OCI-LY7 (cell line): ENCODE results near the gene GULP1. TPM values are rescaled to one million over a fixed set of nuclear protein-coding genes. Genes with fewer than 3 reads are reported as not detected.

Experiments
- BruUV-seq: library from RNA; stranded (reverse); fragments of 400-500 nt; replicated peaks from 2 replicates; lab custom pipeline; 2021; lab: Mats Ljungman, UMichigan
- CTCF ChIA-PET: fragments of 300-600 bp; sonication (Branson Sonifier 250); formaldehyde crosslinking; loops from one replicate; lab custom pipeline; 2022; ENCODE audit warnings: antibody characterized with exemption; ENCODE audit not compliant: unreplicated experiment; lab: Charles Lee
- POLR2A ChIA-PET: fragments of 300-600 bp; sonication (Branson Sonifier 250); formaldehyde crosslinking; loops from one replicate; lab custom pipeline; 2022; ENCODE audit warnings: antibody characterized with exemption; lab: Charles Lee
- DNase-seq: peaks from one replicate; pipeline ENCODE4 v3.0.0-alpha.2; 2015; ENCODE audit warnings: low spot score
- H2AFZ ChIP-seq: fragments of 200-600 bp; sonication (generic), shearing (Covaris generic); 2 replicates; pipeline ENCODE4 v1.6.1; 2014; ENCODE audit warnings: mild to moderate bottlenecking, antibody characterized with exemption, low read length, moderate library complexity
- H3K27ac ChIP-seq: fragments of 200-600 bp; sonication (generic); 2 replicates; pipeline ENCODE4 v1.5.1; 2014; ENCODE audit warnings: mixed run types, low read depth, mild to moderate bottlenecking, moderate library complexity, low read length, inconsistent platforms; ENCODE audit not compliant: poor library complexity, severe bottlenecking
- H3K36me3 ChIP-seq: fragments of 200-600 bp; sonication (generic); 2 replicates; pipeline ENCODE4 v1.6.1; 2014; ENCODE audit warnings: mild to moderate bottlenecking, antibody characterized with exemption, low read length, moderate library complexity, mixed read lengths; ENCODE audit not compliant: insufficient read depth
- H3K4me1 ChIP-seq: fragments of 200-600 bp; sonication (generic); 2 replicates; pipeline ENCODE4 v1.5.1; 2014; ENCODE audit warnings: mild to moderate bottlenecking, low read length; ENCODE audit not compliant: insufficient read depth, poor library complexity, severe bottlenecking
- H3K4me2 ChIP-seq: fragments of 200-600 bp; sonication (generic); 2 replicates; pipeline ENCODE4 v1.6.1; 2014; ENCODE audit warnings: mild to moderate bottlenecking, low read length
- H3K4me3 ChIP-seq: fragments of 200-600 bp; sonication (generic); 2 replicates; pipeline ENCODE4 v1.5.1; 2014; ENCODE audit warnings: mild to moderate bottlenecking, low read depth, low read length; ENCODE audit not compliant: poor library complexity, severe bottlenecking
- H3K79me2 ChIP-seq: fragments of 200-600 bp; sonication (generic); 2 replicates; pipeline ENCODE4 v1.6.1; 2016; ENCODE audit warnings: low read depth, mild to moderate bottlenecking, low read length, moderate library complexity, mixed read lengths; ENCODE audit not compliant: insufficient read depth
- H3K9me2 ChIP-seq: fragments of 200-600 bp; sonication (generic); 2 replicates; pipeline ENCODE4 v1.6.1; 2016; ENCODE audit warnings: mild to moderate bottlenecking, low read length, mixed read lengths; ENCODE audit not compliant: insufficient read depth
- H3K9me3 ChIP-seq: fragments of 200-600 bp; sonication (generic); 2 replicates; pipeline ENCODE4 v1.6.1; 2014; ENCODE audit warnings: mild to moderate bottlenecking, mixed run types, low read length, mixed read lengths
- H4K20me1 ChIP-seq: fragments of 200-600 bp; sonication (generic); 2 replicates; pipeline ENCODE4 v1.6.1; 2014; ENCODE audit warnings: mild to moderate bottlenecking, antibody characterized with exemption, low read length, moderate library complexity, mixed read lengths; ENCODE audit not compliant: insufficient read depth
- EZH2phosphoT487 ChIP-seq: fragments of 200-600 bp; sonication (generic); IDR thresholded peaks from 2 replicates; pipeline ENCODE4 v1.6.1; 2018; ENCODE audit warnings: low read depth, borderline replicate concordance, mild to moderate bottlenecking, mixed run types, antibody characterized with exemption, low read length, moderate library complexity, mixed read lengths
- intact Hi-C: fragments of 100-400 bp; cut with micrococcal nuclease; formaldehyde crosslinking; loops from one replicate; pipeline ENCODE4 v1.10.0; 2022; ENCODE audit not compliant: unreplicated experiment
- total RNA-seq, 2 experiments: library from RNA; depleted of rRNA in 1 of 2; stranded (reverse); fragments of >200 nt in 1 of 2; shearing (Covaris generic) in 1 of 2; gene quantifications; 2 replicates each; pipeline ENCODE4 v1.2.3, GENCODE V29; 2014 to 2022
- TF ChIP-seq, protein P1 (sequence below): fragments of 200-600 bp; sonication (generic); conservative IDR thresholded peaks from 2 replicates; pipeline ENCODE4 v1.5.1; 2014; ENCODE audit warnings: mild to moderate bottlenecking, antibody characterized with exemption, low read length, moderate library complexity, mixed read lengths

Gene GULP1
- total RNA-seq, 2 experiments from 2014 or later, result not detected

DNA sequence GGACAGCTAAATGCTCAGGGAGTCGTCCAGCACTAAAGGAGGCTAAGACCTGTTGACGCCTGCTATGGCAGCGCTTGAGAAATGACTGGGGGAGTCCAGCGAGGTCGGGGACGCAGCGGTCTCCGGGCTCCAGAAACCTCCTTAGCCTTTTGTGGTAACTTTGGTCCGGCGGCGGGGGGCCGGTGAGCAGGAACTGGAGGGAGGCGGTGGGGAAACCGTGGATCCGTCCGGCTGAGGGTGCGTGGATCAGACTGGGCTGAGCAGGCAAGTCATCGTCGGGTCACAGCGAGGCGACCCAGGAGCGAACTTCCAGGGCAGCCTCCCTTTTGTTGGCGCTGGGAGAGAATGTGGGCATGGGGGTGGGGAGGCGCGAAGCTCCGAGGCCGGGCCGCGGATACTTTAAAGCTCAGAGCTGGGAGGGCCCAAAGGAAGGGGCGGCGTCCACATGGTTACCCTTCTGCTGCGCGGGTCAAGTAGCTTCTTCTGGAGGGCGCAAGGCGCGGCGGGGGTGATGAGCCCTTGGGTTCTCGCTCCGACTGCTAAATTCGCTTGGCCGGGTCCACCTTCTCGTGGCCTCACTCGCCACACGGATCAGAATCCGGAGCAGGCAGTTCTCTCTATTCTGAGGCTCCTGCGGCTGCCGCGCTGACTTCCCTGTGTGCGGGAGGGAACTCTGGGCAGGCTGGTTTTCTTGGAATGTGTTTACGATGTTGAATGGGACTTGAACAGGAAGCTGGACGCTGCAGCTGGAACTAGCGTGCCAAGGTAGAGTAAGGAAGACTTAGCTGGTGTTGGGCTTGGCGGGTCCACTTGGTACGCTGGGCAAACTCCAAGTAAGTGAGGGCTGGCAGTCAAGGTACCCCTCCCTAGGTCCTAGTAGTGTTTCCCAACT is 920 bp downstream of the GULP1 start:
- intact Hi-C loops, result no loop called here
- Histone ChIP-seq H3K4me2 (no peak overlapping the region), H2AFZ (no peak overlapping the region), H3K4me3 (no peak overlapping the region), H3K9me2 (no peaks in the 10 kb centered on the region), H3K27ac (no peak overlapping the region), H3K79me2 (no peaks in the 10 kb centered on the region), H4K20me1 (no peaks in the 10 kb centered on the region), H3K9me3 (no peaks in the 10 kb centered on the region), H3K36me3 (no peaks in the 10 kb centered on the region), H3K4me1 (no peaks in the 10 kb centered on the region)
- TF ChIP-seq EZH2phosphoT487, result no peak
- TF ChIP-seq, protein P1, sequence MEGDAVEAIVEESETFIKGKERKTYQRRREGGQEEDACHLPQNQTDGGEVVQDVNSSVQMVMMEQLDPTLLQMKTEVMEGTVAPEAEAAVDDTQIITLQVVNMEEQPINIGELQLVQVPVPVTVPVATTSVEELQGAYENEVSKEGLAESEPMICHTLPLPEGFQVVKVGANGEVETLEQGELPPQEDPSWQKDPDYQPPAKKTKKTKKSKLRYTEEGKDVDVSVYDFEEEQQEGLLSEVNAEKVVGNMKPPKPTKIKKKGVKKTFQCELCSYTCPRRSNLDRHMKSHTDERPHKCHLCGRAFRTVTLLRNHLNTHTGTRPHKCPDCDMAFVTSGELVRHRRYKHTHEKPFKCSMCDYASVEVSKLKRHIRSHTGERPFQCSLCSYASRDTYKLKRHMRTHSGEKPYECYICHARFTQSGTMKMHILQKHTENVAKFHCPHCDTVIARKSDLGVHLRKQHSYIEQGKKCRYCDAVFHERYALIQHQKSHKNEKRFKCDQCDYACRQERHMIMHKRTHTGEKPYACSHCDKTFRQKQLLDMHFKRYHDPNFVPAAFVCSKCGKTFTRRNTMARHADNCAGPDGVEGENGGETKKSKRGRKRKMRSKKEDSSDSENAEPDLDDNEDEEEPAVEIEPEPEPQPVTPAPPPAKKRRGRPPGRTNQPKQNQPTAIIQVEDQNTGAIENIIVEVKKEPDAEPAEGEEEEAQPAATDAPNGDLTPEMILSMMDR, result no peak
- POLR2A ChIA-PET, result no interaction called here
- CTCF ChIA-PET, result no interaction called here
- no peak for DNase-seq
- BruUV-seq, result no TSS peak

DNA sequence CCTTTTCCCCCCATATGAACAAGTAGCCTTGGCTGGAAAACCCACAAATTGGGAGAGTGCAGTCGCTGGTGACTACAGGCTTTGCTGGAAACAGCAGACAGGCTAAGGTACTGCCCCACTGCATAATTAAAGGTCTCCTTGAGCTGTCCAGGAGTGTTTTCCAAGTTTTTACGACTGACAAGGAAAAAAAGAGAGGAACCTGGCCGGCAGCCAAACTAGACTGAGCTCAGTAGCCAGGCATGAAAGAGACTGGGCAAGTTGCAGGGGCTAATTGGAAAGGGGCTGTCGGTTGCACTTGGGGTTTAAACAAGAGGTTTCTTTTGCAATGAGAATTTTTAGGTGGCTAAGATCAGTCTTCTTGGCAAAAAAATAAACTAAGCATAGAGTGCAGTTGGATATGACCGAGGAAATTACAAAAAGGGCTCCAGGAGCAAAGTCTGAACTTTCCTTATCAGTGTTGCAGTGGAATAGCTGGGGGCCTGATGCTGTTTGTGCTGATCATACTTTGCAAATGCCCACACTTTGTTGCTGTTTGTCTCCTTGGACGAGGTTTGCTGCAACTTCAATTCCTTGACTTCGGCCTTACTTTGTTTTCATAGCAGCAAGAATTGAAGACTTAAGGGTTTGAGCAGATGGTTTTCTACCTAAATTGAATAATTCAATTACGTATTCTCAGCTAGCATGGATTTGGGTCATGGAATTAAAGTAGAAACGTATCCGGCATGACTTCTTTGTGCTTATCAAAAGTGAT is 2.1 kb downstream of the GULP1 start:
- Histone ChIP-seq H2AFZ (no peak overlapping the region), H3K4me3 (no peak overlapping the region), H3K27ac (no peak overlapping the region), H3K79me2 (no peaks in the 10 kb centered on the region), H3K9me2 (no peaks in the 10 kb centered on the region), H3K4me1 (no peaks in the 10 kb centered on the region), H3K9me3 (no peaks in the 10 kb centered on the region), H3K4me2 (no peak overlapping the region), H4K20me1 (no peaks in the 10 kb centered on the region), H3K36me3 (no peaks in the 10 kb centered on the region)
- no peak for DNase-seq
- ChIA-PET POLR2A (no interaction called here), CTCF (no interaction called here)
- BruUV-seq, result no TSS peak
- intact Hi-C loops, result no loop called here
- TF ChIP-seq, protein P1, result no peak
- TF ChIP-seq EZH2phosphoT487, result no peak
